Endothelial cell of umbilical vein (primary cell): Measurements from ENCODE around the gene IER5. TPM values are rescaled to one million over a fixed set of nuclear protein-coding genes. Genes with fewer than 3 reads are reported as not detected.
A peak's percentile ranks its signal among the peaks of the same experiment; 100 is the strongest.

Experiments
- BruUV-seq: library from RNA; stranded (reverse); fragments of 400-500 nt; replicated peaks from 2 replicates; lab custom pipeline; 2021; lab: Mats Ljungman, UMichigan
- CTCF ChIA-PET: fragments of 300-600, 350-600 bp; sonication (Branson Sonifier 250); formaldehyde crosslinking; loops from one replicate; lab custom pipeline; 2021; ENCODE audit warnings: antibody characterized with exemption, inconsistent platforms; lab: Charles Lee
- POLR2A ChIA-PET: fragments of 300-600, 350-600 bp; sonication (Branson Sonifier 250); formaldehyde crosslinking; loops from one replicate; lab custom pipeline; 2021; ENCODE audit warnings: antibody characterized with exemption, inconsistent platforms; lab: Charles Lee
- DNase-seq: peaks from one replicate; pipeline ENCODE4 v3.0.0-alpha.2; 2011; ENCODE audit warnings: low read depth, low spot score
- FAIRE-seq: peaks from 2 replicates; lab custom pipeline; 2011; peaks lifted over from hg19 to GRCh38; lab: Jason Lieb, UNC
- H2AFZ ChIP-seq: 2 replicates; pipeline ENCODE4 v1.6.0; 2012; ENCODE audit warnings: low read depth, low read length, control low read depth, inconsistent platforms
- H3K27ac ChIP-seq: 2 replicates; pipeline ENCODE4 v1.5.1; 2011; ENCODE audit warnings: low read depth, mild to moderate bottlenecking, control low read depth, low read length, moderate library complexity; ENCODE audit not compliant: insufficient read depth
- H3K27me3 ChIP-seq, 2 experiments: 2 replicates each; pipeline versions ENCODE4 v1.6.0 to v1.6.1; 2011; ENCODE audit warnings: low read length in 2 of 2, mixed read lengths in 1 of 2; ENCODE audit not compliant: control insufficient read depth in 2 of 2, insufficient read depth in 2 of 2
- H3K36me3 ChIP-seq, 2 experiments: 2 replicates in 1 of 2; 3 replicates in 1 of 2; pipeline ENCODE4 v1.5.1; 2011; ENCODE audit warnings: low read length in 2 of 2, mild to moderate bottlenecking in 1 of 2, moderate library complexity in 1 of 2; ENCODE audit not compliant: control insufficient read depth in 2 of 2, insufficient read depth in 2 of 2; ENCODE audit errors: extremely low read depth in 1 of 2
- H3K4me1 ChIP-seq: 3 replicates; pipeline ENCODE4 v1.5.1; 2011; ENCODE audit warnings: mild to moderate bottlenecking, low read length; ENCODE audit not compliant: control insufficient read depth, insufficient read depth; ENCODE audit errors: extremely low read depth
- H3K4me2 ChIP-seq: 2 replicates; pipeline ENCODE4 v1.6.1; 2011; ENCODE audit warnings: low read length, control low read depth, mixed read lengths; ENCODE audit not compliant: insufficient read depth
- H3K4me3 ChIP-seq, 3 experiments: fragments of 200-600 bp in 1 of 3; sonication (generic), shearing (Covaris generic) in 1 of 3; replicated peaks in 1 of 3; 2 replicates each; pipeline ENCODE4 v1.5.1; 2011 to 2016; ENCODE audit warnings: control low read depth in 3 of 3, low read length in 3 of 3, mild to moderate bottlenecking in 2 of 3, inconsistent platforms in 1 of 3, low read depth in 1 of 3, moderate library complexity in 1 of 3; ENCODE audit not compliant: insufficient read depth in 1 of 3
- H3K79me2 ChIP-seq: 2 replicates; pipeline ENCODE4 v1.6.0; 2012; ENCODE audit warnings: low read length, inconsistent platforms; ENCODE audit not compliant: control insufficient read depth, insufficient read depth
- H3K9ac ChIP-seq: replicated peaks from 2 replicates; pipeline ENCODE3; 2011; ENCODE audit warnings: low read length, control low read depth; ENCODE audit not compliant: insufficient read depth; ENCODE audit errors: extremely low read depth
- H3K9me1 ChIP-seq: replicated peaks from 3 replicates; pipeline ENCODE4 v1.6.0; 2011; ENCODE audit warnings: mild to moderate bottlenecking, low read length; ENCODE audit not compliant: control insufficient read depth, insufficient read depth; ENCODE audit errors: extremely low read depth
- H3K9me3 ChIP-seq: replicated peaks from 2 replicates; pipeline ENCODE4 v1.5.1; 2012; ENCODE audit warnings: low read length, inconsistent platforms; ENCODE audit not compliant: control insufficient read depth, insufficient read depth
- H4K20me1 ChIP-seq: replicated peaks from 2 replicates; pipeline ENCODE3; 2011; ENCODE audit warnings: mild to moderate bottlenecking, low read length; ENCODE audit not compliant: control insufficient read depth, insufficient read depth; ENCODE audit errors: extremely low read depth
- CTCF ChIP-seq, 2 donors: IDR thresholded peaks; 1 replicate in 1 of 2; 2 replicates in 1 of 2; pipeline ENCODE4 v1.5.1; 2011; ENCODE audit warnings: low read length in 2 of 2, mild to moderate bottlenecking in 2 of 2, moderate library complexity in 2 of 2, control low read depth in 1 of 2, inconsistent platforms in 1 of 2, low read depth in 1 of 2; ENCODE audit not compliant: insufficient read depth in 1 of 2; ENCODE audit errors: extremely low read depth in 1 of 2
- EZH2 ChIP-seq: IDR thresholded peaks from 2 replicates; pipeline ENCODE4 v1.6.1; 2012; ENCODE audit warnings: borderline replicate concordance, low read depth, mild to moderate bottlenecking, moderate library complexity, low read length, inconsistent platforms; ENCODE audit not compliant: severe bottlenecking
- FOS ChIP-seq: IDR thresholded peaks from 2 replicates; pipeline ENCODE4 v1.6.1; 2011; ENCODE audit warnings: mild to moderate bottlenecking, low read length, moderate library complexity, borderline replicate concordance; ENCODE audit not compliant: insufficient read depth
- GATA2 ChIP-seq: IDR thresholded peaks from 2 replicates; pipeline ENCODE4 v1.7.0; 2011; ENCODE audit warnings: low read depth, mild to moderate bottlenecking, moderate library complexity, mixed read lengths, low read length; ENCODE audit not compliant: insufficient read length, insufficient read depth
- JUN ChIP-seq: IDR thresholded peaks from 2 replicates; pipeline ENCODE4 v1.6.1; 2011; ENCODE audit warnings: borderline replicate concordance, low read depth; ENCODE audit not compliant: insufficient read length, insufficient read depth
- MAX ChIP-seq: IDR thresholded peaks from 2 replicates; pipeline ENCODE4 v1.6.1; 2011; ENCODE audit not compliant: insufficient read depth, insufficient read length
- MYC ChIP-seq: IDR thresholded peaks from one replicate; pipeline ENCODE4 v1.6.1; 2011; ENCODE audit warnings: mild to moderate bottlenecking, low read depth, low read length
- POLR2A ChIP-seq: IDR thresholded peaks from 2 replicates; pipeline ENCODE4 v1.6.1; 2012; ENCODE audit warnings: low read depth, mild to moderate bottlenecking, control low read depth, low read length
- POLR2AphosphoS5 ChIP-seq: IDR thresholded peaks from 2 replicates; pipeline ENCODE4 v1.6.1; 2012; ENCODE audit warnings: low read depth, mild to moderate bottlenecking, control low read depth, low read length, moderate library complexity; ENCODE audit not compliant: insufficient read depth
- dilution Hi-C: fragments of 300-500 bp; cut with MboI; formaldehyde crosslinking; loops from one replicate; pipeline ENCODE4 v1.15.0; 2019; ENCODE audit warnings: low sequenced_read_pairs; ENCODE audit not compliant: extremely low pct_ligation_motif_present
- intact Hi-C: fragments of 100-400 bp; cut with micrococcal nuclease; formaldehyde crosslinking; loops from one replicate; pipeline ENCODE4 v1.10.0; 2022
- polyA plus RNA-seq, 4 experiments: library from polyadenylated mRNA; depleted of rRNA in 3 of 4; stranded (reverse) in 3 of 4; unstranded in 1 of 4; fragments of >200 nt; gene quantifications; 2 replicates each; pipeline versions ENCODE4 v1.2.1 to v1.2.3, GENCODE V29; 2011 to 2012; ENCODE audit warnings: missing spikeins in 1 of 4
- total RNA-seq: library from RNA; stranded (reverse); gene quantifications from 2 replicates; pipeline ENCODE4 v1.2.3, GENCODE V29; 2021

The IER5 gene
- total and polyA plus RNA-seq, 2 donors (not counting 3 experiments of a cell fraction or from before 2014, with no cell fraction given): 6.6 to 14.4 TPM

GRCh38 chr1:181136738-181137122 is 48.2 kb downstream of the IER5 start:
- Histone ChIP-seq H3K4me2 (no peak overlapping the region), H3K4me3 (no peak overlapping the region), H3K79me2 (no peaks in the 10 kb centered on the region), H3K36me3 (no peaks in the 10 kb centered on the region), H3K9ac (no peak overlapping the region), H3K27ac (peak overlapping the region; percentile 39), H2AFZ (no peak overlapping the region), H3K27me3 (no peaks in the 10 kb centered on the region), H3K4me1 (peaks cover 34% of the 10 kb centered on the region), H4K20me1 (no peaks in the 10 kb centered on the region), H3K9me3 (no peaks in the 10 kb centered on the region), H3K9me1 (no peaks in the 10 kb centered on the region)
- intact Hi-C loops (loop anchor here (1.0 kb wide), 2 partner anchors 31 to 48 kb away; partner anchors contain the start of gene IER5), dilution Hi-C loops (no loop called here)
- no peak for TF ChIP-seq POLR2AphosphoS5
- no peak for TF ChIP-seq MAX
- no peak for TF ChIP-seq POLR2A
- no peak for TF ChIP-seq MYC
- no peak for TF ChIP-seq GATA2
- TF ChIP-seq JUN: no peak
- TF ChIP-seq CTCF (IDR thresholded peaks at IDR 0.05; ENCODE audit: extremely low read depth in 1 of 2, insufficient read depth in 1 of 2, low read depth in 1 of 2, low read length in 2 of 2): no peak
- no peak for TF ChIP-seq EZH2
- TF ChIP-seq FOS: no peak
- BruUV-seq: no TSS peak
- DNase-seq (no peak), FAIRE-seq (no peak)
- ChIA-PET CTCF (interaction anchor here (1.3 to 9.4 kb wide), 9 partner anchors 10 to 621 kb away, joined by 5 to 319 read pairs (median 13); partner anchors contain the start of gene IER5), POLR2A (interaction anchor here (1.6 kb wide), 1 partner anchor 48 kb away, joined by 17 read pairs; the partner anchor contains the start of gene IER5)
